ENCODE measurements around the gene RGS14.

Gene RGS14

GRCh38 chr5:177311723-177312648, 45.7 kb upstream of the RGS14 start, which contains the start of gene MXD3:
TSS of gene MXD3 (minus strand) at chr5:177311898. CDS start at chr5:177311830, 68 bp downstream.
- H3K27ac ChIP-seq = peak within 1 kb of the TSS; percentile 87
- TF ChIP-seq CTCF (conservative IDR thresholded peaks at IDR 0.05) (no peak), ZFX (IDR thresholded peaks at IDR 0.05) (peak; percentile 60; the same call in 1 of the 2 replicates)

DNA sequence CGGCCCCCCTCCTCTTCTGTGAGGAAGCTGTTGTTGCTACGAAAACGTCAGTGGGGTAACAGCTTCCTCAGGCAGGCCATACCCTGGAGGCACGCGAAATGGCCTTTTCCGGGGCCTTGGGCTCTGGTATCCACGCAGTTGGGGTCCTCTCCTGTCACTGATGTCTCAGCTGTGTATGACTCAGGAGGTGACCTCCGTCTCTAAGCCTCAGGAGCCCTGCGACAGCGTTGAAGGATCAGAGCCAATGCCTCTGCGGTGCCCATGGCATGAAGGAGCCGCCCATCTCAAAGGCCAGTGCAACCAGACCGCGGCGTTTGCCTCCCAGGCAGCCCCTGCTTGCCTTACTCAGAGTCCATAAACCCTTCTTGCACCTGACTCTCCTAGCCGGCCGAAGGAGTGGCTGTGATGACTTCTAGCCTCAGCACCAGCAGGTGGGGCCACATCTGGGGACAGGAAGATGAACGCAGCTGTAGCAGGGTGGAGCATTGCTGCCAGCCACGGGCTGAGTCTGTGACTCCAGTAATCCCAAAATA, 45.0 kb upstream of the RGS14 start:
- H3K27ac ChIP-seq = peak overlapping the region; percentile 87
- TF ChIP-seq CTCF (conservative IDR thresholded peaks at IDR 0.05) = no peak; the same call in 1 of the 2 replicates
- TF ChIP-seq ZFX (IDR thresholded peaks at IDR 0.05) = no peak

DNA sequence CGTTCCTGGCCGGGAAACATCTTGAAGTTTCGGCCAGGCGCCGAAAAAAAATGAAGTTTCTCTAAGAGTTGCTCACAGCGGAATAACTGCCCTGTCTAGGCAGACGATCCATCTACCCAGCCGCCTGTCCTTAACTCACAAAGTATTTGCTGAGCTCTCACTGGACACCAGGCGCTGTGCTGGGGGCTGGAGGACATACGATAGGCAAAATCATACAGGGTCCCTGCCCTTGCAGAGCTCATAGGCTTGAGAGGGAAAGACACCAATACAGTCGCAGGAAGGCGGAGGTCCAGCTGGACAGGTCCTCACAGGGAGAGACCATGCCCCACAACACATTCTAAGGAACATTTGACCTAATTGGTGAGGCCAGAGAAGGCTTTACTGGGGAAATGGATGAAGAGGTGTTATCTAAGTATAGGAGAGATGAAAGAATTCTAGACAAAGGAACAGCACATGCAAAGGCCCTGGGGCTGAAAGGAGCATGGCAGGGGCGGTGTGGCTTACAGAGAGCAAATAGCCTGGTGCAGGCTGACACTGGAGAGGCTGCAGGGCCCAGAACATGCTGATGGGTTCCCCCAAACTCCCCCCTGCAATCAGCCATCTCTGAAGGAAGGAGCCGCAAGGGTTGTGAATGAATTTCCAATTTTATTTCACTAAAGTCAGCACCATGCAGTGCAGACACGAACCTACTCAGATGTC, 44.0 kb upstream of the RGS14 start:
- H3K27ac ChIP-seq = peak overlapping the region; percentile 87; the same call in 1 of the 2 replicates
- TF ChIP-seq ZFX (IDR thresholded peaks at IDR 0.05) (no peak), CTCF (conservative IDR thresholded peaks at IDR 0.05) (no peak)

DNA sequence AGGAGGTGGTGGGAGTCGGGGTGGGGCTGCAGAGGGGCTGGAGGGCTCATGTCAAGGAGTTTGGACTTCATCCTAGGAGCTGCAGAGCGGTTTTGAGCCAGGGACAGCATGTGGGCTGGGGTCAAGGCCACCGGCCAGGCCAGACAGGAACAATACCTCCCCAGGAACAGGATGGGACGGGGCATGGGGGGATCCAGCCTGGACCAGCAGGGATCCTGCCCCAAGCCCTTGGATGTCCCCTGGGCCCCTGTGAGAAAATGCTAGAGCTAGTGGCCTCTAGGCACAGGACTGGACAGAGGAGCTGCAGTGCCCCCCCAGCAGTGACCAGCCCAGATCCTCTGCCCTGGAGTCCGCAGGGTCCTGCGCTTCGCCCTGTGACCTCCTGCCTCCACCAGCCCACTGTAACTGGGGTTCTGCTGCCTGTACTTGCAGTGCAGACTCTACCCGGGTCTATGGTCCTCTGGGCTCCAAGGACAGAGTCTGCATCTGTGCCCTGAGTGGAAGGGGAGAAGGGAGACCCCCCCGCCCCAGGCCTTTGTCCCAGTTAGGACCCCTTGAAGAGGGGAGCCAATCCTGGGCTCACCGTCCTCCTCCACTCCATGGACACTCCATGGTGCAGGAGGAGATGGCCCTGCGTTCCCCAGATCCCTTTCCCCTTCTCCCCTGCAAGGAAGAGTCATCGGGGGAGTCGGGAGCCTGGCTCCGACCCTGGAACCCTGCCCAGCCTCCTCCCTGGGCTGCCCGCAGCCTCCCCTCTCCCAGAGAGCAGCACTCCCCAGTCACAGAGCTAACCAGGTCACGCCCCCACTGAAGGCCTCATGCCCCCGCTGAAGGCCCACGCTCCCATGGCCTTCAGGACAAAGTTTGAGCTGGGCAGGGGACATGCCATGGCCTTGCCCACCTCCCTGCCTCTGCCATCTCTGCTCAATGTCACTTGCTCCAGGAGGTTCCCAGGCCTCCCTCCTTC, 43.1 kb upstream of the RGS14 start:
- no peak for TF ChIP-seq ZFX (IDR thresholded peaks at IDR 0.05)
- TF ChIP-seq CTCF (conservative IDR thresholded peaks at IDR 0.05) = no peak
- no peak overlapping the region for H3K27ac ChIP-seq

- no peak overlapping the region for H3K27ac ChIP-seq
- TF ChIP-seq ZFX (IDR thresholded peaks at IDR 0.05) (no peak), CTCF (conservative IDR thresholded peaks at IDR 0.05) (no peak)
These were observed 42.3 kb upstream of the RGS14 start for GRCh38 chr5:177315411-177315810.

DNA sequence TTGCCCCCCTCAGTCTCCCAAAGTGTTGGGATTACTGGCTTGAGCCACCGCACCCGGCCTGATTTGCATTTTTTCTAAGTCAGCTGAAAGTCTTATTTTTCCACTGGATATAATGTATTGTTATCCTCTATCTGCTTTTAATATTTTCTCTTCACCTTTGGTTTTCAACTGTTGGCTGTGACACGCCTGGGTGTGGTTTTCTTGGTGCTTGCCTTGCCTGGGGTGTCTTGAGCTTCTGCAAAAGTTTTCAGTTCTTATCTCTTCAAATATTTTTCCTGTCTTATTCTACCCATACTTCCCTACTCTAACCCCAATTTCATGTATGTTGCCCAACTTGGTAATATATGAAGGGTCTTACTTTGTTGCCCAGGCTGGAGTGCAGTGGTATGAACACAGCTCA, 41.7 kb upstream of the RGS14 start:
- TF ChIP-seq CTCF (conservative IDR thresholded peaks at IDR 0.05) (no peak), ZFX (IDR thresholded peaks at IDR 0.05) (no peak)
- no peak overlapping the region for H3K27ac ChIP-seq

Data from C4-2B (cell line).